Myocyte (in vitro differentiated cells): ENCODE results near the gene POLR1B. TPM values are rescaled to one million over a fixed set of nuclear protein-coding genes. Genes with fewer than 3 reads are reported as not detected.
"Not testable (repeated sequence)": the region's sequence is repeated elsewhere in the genome, so short reads cannot be mapped to it uniquely, and the experiment has no call there.

Source experiments
- DNase-seq: peaks from one replicate; pipeline ENCODE4 v3.0.0-alpha.2; 2012; ENCODE audit warnings: low read depth
- polyA plus RNA-seq: library from polyadenylated mRNA; unstranded; fragments of >200 nt; gene quantifications from one replicate; pipeline ENCODE4 v1.2.1, GENCODE V29; 2012; ENCODE audit warnings: missing spikeins
- total RNA-seq: library from RNA; depleted of rRNA; stranded (reverse); fragments of >200 nt; gene quantifications from 2 replicates; pipeline ENCODE4 v1.2.3, GENCODE V29; 2014

POLR1B gene, protein sequence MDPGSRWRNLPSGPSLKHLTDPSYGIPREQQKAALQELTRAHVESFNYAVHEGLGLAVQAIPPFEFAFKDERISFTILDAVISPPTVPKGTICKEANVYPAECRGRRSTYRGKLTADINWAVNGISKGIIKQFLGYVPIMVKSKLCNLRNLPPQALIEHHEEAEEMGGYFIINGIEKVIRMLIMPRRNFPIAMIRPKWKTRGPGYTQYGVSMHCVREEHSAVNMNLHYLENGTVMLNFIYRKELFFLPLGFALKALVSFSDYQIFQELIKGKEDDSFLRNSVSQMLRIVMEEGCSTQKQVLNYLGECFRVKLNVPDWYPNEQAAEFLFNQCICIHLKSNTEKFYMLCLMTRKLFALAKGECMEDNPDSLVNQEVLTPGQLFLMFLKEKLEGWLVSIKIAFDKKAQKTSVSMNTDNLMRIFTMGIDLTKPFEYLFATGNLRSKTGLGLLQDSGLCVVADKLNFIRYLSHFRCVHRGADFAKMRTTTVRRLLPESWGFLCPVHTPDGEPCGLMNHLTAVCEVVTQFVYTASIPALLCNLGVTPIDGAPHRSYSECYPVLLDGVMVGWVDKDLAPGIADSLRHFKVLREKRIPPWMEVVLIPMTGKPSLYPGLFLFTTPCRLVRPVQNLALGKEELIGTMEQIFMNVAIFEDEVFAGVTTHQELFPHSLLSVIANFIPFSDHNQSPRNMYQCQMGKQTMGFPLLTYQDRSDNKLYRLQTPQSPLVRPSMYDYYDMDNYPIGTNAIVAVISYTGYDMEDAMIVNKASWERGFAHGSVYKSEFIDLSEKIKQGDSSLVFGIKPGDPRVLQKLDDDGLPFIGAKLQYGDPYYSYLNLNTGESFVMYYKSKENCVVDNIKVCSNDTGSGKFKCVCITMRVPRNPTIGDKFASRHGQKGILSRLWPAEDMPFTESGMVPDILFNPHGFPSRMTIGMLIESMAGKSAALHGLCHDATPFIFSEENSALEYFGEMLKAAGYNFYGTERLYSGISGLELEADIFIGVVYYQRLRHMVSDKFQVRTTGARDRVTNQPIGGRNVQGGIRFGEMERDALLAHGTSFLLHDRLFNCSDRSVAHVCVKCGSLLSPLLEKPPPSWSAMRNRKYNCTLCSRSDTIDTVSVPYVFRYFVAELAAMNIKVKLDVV
- total RNA-seq, result 11.8 and 14.0 TPM in 2 replicates
- 6.0 TPM for polyA plus RNA-seq

DNA sequence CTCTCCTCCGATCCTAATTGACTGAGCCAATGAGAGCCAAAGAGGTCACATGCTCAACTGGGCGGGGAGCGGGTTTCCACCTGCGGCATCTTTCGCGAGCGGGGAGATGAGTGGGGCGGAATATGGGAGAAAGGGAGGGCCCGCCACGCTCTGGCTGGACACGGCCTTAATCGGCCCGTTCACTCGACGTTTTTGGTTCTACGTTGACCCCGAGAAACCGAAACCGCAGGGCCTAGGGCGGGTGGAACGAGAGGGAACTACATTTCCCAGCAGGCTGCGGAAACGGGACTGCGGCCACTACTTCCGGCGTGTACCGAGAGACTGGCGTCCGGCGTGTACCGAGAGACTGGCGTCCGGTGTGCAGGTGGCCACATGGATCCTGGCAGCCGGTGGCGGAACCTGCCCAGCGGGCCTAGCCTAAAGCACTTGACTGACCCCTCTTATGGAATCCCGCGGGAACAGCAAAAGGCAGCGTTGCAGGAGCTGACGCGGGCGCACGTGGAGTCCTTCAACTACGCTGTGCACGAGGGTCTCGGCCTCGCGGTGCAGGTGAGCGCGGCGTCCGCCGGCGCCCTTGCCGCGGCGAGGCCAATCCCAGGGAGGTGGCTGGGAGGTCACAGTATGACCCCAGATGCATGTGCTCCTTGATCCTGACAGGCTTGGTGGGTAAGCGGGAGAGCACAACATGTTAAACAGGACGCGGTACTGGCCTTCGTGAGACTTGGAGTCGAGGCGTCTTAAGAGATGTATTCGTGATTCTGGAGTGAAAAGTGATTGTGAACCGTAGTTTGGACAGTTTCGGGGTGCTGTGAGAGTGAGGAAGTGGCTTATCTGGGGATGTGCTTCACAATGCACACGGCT is at the start of gene POLR1B:
POLR1B (plus strand) TSS at position 343 of the 861 bp plus-strand sequence; CDS start at position 373, 30 bp downstream.
- peak; percentile 86 for DNase-seq

DNA sequence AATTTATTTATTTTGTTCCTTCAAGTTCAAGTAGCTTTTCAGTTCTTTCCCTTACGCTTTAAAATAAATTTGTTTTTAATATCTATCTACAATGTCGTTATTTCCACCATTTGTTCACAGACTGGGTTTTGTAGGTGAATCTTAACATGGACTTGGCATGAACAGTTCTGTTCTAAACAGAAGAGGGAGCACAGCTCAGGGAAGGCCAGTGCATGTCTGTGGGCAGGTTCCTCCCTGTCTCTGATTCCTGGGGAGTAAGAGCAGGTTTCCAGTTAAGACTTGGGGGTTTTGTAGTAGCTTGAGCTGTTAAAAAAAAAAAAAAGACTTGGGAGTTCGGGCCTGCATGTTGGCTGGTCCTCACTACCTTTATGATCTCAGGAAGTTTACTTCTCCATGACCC is 49.2 kb upstream of the POLR1B start:
- peak; percentile 51 for DNase-seq

DNA sequence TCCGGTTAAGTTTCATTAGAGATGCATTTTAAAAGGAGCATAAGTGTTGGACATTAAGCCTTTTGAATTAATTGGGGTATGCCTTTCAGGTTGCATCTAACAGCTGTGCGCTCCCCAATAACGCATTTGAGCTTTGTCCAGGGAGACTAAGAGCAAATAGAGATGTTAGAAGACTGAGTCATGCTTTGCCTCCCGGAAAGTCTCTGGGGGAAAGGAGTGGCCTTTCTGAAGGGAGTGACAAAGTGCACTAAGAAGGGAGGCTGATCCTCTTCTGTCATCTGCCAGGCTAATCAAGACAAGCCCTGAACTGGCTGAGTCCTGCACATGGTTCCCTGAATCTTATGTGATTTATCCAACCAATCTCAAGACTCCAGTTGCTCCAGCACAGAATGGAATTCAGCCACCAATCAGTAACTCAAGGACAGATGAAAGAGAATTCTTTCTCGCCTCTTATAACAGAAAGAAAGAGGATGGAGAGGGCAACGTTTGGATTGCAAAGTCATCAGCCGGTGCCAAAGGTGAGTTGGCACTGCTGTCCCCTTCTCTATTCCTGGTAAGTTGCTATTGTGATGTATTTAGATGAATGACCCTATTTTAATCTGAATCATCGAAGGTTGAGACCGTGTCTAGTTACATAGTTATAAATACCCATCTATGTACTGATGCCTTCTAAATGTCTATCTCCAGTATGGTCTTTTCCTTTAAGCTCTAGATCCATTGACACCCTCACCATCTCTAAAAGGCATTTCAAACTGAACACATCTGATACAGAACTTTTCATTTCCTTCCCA is 48.2 kb upstream of the POLR1B start:
- DNase-seq, result peak; percentile 93

DNA sequence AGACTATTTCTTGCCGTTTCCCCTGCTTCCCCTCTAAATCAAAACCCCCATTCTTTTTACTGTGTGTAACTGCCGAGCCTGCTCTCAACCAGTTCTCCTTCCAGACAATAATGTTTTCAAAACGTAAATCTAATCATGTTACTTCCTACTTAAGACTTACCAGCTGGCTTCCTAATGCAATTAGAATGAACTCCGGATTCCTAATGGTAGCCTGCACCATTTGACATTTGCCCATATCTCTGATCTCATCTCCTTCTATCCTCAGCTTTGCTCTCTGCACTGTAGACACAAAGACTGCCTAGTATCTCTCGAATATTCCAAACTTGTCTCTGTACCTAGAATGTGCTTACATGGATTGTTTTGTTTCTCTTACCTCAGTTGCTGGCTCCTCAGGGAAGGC is 47.4 kb upstream of the POLR1B start:
- no peak for DNase-seq

DNA sequence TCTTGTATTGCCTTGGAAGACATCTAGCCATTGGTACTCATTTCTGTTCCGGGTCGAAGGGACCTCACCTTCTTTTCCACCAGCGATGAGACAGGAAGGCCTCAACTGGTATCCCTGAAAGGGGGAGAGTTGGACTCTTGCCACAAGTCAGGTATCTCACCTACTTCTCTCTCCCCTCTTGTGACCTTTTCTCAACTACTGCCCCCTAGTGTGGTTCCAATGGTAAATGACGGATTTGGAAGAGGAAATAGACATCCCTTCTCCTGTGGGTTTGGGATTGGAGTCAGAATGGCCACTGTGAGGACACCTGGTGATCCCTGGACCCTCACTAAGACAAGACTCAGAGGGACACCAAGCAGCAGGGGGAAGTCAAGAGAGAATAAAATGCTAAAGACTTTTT is 46.4 kb upstream of the POLR1B start:
- not testable (repeated sequence) for DNase-seq

DNA sequence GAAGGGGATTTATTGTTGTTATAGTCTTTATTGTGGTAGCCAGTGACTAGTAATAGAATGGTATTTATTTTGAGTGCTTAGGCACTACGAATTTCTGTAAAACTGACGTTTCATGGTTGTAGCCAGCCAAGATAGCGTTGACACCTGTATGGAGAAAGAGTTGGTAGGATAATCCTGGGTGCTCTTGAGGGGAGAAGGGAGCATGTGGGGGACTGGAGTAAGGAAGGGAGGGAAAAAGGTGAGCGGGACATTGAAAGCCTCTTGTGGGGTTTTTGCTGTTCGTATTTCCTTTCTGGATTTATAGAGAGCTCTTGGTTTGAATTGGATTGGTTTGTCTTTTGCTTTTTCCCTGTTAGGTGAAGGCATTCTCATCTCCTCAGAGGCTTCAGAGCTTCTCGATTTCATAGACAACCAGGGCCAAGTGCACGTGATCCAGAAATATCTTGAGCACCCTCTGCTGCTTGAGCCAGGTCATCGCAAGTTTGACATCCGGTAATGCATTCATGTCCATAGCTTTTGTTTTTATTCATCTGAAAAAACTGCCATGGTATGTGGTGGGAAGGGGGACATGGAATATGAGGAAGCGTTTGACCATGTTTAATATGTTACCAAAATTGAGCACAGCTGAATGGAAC is 41.3 kb upstream of the POLR1B start:
- peak; percentile 45 for DNase-seq

DNA sequence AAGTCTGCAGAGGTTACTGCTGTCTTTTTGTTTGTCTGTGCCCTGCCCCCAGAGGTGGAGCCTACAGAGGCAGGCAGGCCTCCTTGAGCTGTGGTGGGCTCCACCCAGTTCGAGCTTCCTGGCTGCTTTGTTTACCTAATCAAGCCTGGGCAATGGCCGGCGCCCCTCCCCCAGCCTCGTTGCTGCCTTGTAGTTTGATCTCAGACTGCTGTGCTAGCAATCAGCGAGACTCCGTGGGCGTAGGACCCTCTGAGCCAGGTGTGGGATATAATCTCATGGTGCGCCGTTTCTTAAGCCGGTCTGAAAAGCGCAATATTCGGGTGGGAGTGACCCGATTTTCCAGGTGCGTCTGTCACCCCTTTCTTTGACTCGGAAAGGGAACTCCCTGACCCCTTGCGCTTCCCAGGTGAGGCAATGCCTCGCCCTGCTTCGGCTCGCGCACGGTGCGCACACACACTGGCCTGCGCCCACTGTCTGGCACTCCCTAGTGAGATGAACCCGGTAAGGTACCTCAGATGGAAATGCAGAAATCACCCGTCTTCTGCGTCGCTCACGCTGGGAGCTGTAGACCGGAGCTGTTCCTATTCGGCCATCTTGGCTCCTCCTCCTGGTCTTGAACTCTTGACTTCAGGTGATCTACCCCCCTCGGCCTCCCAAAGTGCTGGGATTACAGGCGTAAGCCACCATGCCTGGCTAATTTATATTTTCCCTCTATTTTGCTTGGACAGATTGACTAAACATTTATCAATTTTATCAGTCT is 32.8 kb upstream of the POLR1B start:
- DNase-seq, result not testable (repeated sequence)

DNA sequence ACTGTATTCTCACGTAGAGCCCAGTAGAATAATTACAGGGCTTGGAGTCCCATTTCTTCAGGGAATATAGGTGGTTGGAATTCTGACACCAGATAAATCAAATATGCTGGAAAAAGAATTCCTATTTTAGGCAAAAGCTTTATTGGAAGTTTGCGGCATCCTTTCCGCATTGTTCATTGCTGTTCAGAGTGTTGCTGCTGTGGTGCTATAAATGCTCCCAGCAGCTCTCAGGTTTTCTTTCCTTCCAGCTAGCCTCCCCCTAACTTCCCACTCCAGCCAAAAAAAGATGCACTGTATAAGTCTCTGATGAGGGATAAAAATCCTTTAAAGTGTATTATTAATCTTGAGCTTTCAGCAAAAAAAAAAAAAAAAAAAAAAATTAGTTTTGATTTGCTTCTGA is 25.5 kb upstream of the POLR1B start:
- no peak for DNase-seq

DNA sequence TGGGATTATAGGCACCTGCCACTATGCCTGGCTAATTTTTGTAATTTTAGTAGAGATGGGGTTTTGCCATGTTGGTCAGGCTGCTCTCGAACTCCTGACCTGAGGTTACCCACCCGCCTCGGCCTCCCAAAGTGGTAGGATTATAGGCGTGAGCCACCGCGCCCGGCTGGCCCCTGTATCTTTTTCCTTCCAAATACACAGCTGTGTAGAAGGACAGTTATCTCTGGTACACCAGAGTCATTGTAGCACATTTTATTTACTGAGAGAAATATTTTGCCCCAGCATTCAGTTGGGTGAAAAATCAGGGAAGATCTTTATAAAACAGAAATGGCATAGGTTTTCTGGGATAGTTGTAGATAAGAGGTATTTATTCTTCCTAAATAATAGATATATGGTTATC is 23.5 kb upstream of the POLR1B start:
- no peak for DNase-seq

DNA sequence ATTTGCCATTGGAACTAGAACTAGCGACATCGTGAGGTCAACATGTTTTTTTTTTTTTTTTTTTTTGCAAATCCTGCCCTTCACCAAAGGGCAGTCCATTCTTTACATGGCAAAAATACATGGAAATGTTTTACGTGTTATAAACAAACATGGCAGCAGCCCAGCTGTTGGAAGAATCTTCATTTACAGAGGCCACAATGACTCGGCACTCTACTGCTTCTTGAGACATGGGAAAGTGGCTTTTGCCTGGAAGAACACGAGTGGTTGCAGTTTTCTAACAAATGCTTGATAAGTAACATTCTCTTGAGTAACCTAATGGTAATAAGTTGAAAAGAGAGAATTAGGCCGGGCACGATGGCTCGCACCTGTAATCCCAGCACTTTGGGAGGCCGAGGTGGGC is 22.8 kb upstream of the POLR1B start:
- DNase-seq, result peak; percentile 10

DNA sequence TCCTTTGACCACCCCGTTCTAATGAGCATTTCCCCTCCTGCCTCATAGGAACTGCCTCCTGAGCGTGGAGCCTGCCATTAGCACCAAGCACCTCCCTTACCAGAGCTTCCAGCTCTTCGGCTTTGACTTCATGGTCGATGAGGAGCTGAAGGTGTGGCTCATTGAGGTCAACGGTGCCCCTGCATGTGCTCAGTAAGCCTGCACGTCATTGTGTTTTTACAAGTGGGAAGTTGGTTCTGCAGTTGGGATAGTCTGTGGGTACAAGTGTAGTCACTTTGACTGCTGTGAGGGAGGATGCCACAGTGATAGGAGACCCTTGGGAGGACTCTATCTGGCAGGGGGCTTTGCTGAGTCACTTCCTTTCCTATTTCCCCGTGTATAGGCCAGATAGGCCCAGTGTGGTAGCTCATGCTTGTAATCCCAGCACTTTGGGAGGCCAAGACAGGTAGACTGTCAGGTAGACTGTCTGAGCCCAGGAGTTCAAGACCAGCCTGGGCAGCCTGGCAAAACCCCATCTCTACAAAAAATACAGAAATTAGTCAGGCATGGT is 22.0 kb upstream of the POLR1B start:
- no peak for DNase-seq

DNA sequence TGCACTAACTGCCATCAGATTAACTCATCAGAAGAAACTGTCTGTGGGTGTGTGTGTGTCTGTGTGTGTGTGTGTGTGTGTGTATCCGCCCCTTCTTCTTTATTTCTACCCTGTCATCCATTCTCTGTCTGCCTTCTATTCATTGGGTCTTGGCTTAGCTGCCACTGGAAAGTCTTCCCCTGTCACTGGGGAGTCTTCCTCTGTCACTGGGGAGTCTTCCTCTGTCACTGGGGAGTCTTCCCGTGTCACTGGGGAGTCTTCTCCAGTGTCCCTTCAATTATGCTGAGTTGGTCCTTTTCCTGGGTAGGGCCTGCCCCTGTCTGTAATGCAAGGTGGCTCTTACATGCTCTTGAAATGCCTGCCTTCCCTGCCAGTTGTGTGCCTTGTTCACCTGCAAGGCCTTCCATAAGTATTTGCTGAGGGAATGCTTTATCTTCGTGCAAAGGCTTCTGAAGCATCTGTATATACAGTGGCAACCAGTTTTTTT is 18.9 kb upstream of the POLR1B start:
- DNase-seq, result no peak

DNA sequence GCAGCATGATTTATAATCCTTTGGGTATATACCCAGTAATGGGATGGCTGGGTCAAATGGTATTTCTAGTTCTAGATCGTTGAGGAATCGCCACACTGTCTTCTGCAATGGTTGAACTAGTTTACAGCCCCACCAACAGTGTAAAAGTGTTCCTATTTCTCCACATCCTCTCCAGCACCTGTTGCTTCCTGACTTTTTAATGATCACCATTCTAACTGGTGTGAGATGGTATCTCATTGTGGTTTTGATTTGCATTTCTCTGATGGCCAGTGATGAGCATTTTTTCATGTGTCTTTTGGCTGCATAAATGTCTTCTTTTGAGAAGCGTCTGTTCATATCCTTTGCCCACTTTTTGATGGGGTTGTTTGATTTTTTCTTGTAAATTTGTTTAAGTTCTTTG is 18.0 kb upstream of the POLR1B start:
- not testable (repeated sequence) for DNase-seq

DNA sequence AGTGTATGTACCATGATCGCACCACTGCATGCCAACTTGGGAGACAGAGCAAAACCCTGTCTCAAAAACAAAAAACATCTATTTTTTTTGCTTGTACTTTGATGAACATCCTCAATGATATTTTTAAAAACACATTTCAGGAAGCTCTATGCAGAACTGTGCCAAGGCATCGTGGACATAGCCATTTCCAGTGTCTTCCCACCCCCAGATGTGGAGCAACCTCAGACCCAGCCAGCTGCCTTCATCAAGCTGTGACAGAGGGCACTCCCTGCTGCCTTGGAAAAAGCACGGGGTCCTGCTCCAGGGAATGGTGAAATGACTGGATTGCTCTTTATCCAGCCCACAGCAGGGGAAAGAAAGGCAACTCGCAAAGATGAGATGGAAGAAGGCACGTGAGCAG is 13.7 kb upstream of the POLR1B start:
- no peak for DNase-seq

DNA sequence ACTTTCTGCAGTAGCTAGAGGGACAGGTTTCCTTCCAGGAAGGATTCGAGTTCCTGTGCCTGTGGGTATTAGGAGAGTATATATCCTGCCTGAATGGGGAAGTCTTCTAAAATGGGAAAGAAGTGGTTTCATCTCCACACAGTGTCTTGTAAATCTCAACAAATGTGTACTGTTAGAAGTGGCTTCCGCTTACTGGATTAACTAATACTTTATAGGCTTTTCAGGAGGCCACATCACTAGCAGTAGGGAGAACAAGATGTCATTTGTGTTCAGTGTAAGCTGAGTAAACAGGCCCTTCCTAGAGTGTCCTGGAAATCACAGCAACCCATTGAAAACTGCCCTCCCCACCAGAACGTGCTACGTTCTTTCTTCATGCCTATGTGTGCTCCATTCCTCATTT is 12.5 kb upstream of the POLR1B start:
- DNase-seq, result no peak

DNA sequence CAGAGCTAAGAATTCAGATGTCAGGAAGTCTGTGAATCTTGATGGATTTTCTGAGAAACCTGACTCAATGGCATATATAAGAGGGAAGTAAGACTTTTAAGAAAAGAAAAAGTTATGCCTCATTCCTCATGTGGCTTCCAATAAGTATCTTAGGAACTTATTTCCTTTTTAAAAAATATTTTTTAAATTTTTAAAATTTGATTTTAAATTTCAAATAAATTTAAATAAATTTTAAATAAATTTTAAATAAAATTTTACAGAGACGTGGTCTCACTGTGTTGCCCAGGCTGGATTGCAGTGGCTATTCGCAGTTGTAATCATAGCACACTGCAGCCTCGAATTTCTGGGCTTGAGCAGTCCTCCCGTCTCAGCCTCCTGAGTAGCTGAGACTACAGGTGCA is 11.5 kb upstream of the POLR1B start:
- no peak for DNase-seq

DNA sequence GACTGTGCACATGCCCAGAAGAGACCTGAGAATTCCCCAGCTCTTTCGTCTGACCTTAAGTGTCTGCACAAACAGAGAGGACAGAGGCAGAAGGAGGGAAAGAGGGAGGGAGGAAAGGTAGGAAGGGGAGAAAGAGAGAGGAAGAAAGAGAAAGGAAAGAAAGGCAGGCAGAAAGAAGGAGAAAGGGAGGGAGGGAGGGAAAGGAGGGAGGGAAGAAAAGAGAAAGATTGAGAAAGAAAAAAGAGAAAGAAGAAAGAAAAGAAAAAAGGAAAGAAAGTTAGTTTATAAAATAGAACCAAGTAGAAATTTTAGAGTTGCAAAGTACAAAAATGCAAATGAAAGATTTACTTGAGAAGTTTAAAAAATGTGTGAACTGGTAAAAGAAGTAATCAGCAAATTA is 7.4 kb upstream of the POLR1B start:
- DNase-seq, result no peak

DNA sequence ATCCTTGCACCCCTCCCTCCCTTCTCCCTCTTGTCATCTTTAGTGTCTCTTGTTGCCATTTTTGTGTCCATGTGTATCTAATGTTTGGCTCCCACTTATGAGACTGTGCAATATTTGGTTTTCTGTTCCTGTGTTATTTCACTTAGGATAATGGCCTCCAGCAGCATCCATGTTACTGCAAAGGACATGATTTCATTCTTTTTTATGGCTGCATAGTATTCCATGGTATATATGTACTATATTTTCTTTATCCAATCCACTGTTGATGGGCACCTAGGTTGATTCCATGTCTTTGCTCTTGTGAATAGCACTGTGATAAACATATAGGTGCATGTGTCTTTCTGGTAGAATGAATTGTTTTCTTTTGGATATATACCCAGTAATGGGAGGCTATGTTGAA is 5.6 kb upstream of the POLR1B start:
- not testable (repeated sequence) for DNase-seq
